Kasumi-1 (cell line): ENCODE results near the gene RPL3.

Experiments
- DNase-seq, 2 experiments: peaks; one replicate each; lab custom pipeline; 2025; lab: John Stamatoyannopoulos, UW

The RPL3 gene

GRCh38 chr22:39317084-39317774 lies 2.2 kb downstream of the RPL3 start:
- no peak for DNase-seq

DNA sequence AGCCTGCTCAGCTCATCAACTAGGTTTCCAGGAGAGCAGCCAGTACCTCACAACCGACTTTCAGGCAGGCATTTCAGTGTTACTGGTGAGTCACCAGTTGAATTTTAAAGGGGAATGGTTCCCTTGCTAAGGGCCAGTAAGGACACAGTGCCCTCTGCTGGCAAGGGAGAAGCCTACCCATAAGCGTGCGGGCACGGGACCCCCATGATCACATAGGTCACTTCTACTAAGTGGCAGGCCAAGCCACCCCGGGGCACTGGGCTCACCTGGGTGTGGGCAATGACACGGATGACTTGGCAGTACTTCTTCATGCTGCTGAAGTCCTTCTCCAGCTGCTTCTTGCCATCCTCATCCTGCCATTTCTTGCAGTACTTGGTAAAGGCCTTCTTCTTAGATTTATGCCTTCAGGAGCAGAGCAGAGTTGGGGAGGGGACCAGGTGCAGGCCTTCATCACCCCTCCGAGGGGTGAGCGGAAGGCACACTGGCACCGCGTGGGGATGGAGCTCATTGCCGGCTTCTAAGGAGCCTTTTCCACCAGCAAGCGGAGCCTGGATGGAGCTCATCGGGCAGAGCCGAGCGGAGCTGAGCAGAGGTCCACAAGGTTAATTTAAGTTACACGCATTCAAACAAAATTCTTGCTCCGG lies 2.9 kb downstream of the RPL3 start:
- peak; percentile 85 to 88 for DNase-seq

DNA sequence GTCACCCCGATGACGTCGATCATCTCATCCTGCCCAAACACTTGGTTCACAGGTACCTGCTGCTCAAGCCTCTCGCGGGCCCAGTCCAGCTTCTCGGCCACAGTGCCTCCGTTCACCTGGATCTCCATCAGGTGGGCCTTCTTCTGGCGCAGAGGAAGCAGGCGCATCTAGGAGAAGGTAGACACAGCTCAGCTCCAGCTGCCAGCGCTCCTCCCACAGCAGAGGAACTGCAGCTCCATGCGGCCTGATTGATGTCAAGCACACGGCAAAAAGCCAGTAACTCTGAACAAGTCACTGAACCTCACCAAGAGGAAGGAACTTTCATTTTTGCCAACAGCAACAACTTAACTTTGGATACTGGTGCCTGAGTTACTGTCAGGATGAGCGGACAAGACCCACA lies 4.0 kb downstream of the RPL3 start:
- DNase-seq = no peak

GRCh38 chr22:39314251-39314971 lies 5.0 kb downstream of the RPL3 start:
- no peak for DNase-seq

- DNase-seq = no peak
Measured at GRCh38 chr22:39313258-39314001, 6.0 kb downstream of the RPL3 start.

- no peak for DNase-seq
Measured at GRCh38 chr22:39312410-39312809, 7.0 kb downstream of the RPL3 start.

DNA sequence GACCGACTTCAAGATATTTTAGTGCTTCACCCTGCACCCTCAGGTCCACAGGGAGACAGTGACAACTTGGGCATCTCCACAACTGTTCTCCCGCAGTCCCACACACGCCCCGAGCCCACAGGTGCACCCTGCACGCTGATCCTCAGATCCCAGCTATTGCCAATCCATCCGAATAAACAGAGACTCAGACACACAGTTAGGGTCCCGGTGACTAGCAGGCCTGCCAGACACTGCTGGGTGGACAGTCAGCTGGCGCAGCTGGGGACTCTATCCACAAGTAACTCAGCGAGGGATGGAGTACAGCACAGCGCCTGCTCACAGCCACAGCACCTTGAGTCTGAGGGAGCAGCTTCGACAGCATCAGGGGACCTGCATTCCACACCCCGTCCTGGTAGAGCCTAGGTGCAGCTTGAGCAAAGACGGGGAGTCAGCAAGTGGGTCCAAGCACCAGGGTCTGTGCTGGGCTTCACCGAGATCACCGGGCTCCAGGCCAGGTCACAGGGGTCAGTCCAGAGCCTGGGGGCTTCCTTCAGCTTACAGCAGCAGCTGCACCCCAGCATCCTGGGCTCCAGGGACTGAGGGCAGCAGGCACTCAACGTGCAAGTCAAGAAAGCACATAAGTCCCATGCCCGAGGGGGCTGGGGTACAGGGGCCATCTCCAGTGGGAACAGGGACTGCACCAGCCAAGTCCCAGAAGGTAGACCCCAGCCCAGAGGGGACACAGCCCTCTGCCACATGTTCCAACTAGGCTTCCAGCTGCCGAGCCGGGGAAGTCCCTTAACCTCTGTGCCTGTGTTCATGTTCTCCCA lies 7.6 kb downstream of the RPL3 start:
- no peak for DNase-seq

DNA sequence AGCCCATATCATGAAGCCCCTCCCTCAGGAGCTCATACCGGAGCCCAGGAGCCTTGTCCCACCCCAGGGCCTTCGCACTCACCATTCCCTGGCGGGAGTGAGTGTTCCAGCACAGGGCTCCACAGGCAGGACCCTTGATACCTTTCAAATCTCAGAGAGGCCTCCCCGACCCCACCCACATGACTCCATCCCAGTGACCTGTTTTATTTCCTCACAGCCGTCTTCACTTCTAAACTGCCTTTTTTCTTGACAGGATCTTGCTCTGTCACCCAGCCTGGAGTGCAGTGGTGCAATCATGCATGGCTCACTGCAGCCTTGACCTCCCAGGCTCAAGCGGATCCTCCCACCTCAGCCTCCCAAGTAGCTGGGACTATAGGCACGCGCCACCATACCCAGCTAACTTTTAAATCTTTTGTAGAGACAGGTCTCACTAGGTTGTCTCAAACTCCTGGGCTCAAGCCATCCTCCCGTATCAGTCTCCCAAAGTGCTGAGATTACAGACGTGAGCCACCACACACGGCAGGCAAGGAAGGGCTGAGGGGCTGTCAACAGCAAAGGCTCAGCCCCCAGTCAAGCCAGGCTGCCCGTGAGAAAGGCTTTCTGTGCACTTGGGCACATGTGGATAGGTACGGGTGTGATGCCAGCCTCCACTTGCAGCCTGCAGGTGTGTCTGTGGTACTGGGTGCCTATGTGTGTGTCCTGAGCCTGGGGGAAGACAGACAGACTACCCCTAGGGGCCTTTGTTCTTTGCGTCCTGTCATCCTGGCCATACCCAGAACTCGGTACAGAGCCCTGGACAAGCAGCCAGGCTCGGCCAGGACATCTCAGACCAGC lies 9.3 kb downstream of the RPL3 start:
- DNase-seq = no peak

DNA sequence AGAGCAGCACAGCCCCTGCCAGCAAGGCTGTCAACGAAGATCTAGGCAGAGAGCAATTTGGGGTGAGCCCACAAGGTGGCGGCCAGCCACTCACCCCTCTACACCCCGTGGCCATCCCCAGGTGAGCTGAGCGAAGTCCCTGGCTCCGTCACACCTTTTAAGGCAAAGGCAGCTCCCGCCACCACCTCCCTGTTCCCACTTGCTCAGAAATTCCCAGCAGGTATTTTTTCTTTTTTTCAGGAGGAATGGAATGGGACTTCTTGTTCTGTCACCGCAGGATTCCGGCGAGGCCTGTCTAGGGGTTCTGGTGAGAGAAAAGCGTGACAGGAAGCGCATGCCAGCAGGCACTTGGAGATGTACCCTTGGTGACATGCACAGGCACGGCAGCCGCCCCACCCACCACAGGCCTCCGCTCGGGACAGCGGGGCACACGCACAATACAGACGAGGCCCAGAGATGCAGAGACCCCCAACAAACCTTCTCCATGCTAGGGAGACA lies 10.0 kb downstream of the RPL3 start:
- no peak for DNase-seq

- no peak for DNase-seq
Measured at GRCh38 chr22:39308614-39309363, 10.6 kb downstream of the RPL3 start.

DNA sequence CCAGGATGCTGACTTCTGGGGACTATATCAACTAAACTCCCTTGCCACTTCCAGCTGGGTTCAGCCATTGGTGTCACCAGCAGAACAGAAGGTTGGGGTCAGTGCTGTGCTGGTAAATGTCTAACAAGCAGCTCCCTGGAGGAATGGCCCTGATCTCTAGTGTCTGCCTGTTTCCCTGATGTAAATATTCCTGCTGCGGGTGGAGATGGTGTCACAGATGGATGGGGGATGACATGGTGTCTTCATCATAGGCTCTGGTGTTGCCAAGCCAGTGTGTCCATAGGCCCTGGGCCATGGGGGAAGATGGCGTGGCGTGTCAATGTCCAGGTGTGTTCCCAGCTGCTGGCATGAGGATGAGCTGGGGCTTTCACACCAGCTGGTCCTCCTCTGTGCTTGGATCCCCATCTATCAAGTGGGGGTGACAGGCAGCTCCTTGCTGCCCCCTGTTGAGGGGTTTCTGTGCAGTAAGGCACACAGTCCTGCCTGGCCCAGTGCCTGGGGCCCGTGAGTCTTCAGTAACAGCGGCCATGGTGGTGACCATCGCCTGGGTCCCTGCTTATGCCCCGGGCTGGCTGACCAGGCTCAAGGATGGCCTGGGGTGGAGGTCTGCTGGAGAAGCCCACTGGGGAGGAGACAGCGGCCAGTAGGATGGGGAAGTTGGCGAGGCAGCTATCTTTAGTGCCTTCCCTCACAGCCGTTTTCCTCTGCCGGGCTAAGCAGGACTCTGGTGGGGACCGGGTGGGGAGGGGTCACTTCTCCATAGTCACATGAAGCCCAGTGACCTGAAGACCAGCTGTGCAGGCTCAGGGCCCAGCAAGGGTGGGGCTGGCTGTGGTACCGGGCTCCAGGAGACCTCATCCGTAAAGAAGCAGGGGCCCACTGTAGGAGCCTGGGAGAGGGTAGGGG lies 12.7 kb downstream of the RPL3 start:
- DNase-seq = peak in 1 of 2 experiments; percentile 39

- no peak for DNase-seq
Measured at GRCh38 chr22:39303892-39304671, 15.3 kb downstream of the RPL3 start.

DNA sequence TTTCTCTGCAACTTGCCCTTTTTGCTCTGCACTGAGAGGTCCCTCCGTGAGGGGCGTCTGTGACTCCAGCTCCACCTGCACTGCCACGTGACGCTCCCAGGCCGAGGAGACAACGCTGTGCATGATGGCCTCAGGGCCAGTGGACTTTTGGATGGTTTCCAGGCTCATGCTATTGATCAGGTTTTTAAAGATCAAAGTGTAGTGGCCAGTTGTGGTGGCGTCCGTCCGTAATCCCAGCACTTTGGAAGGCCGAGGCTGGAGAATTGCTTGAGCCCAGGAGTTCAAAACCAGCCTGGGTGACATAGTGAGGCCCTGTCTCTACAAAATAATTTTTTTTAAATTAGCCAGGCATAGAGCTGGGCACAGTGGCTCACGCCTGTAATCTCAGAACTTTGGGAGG lies 16.1 kb downstream of the RPL3 start:
- no peak for DNase-seq

- DNase-seq = no peak
Measured at GRCh38 chr22:39302431-39302960, 16.9 kb downstream of the RPL3 start.

- no peak for DNase-seq
Measured at GRCh38 chr22:39301926-39302325, 17.5 kb downstream of the RPL3 start.

DNA sequence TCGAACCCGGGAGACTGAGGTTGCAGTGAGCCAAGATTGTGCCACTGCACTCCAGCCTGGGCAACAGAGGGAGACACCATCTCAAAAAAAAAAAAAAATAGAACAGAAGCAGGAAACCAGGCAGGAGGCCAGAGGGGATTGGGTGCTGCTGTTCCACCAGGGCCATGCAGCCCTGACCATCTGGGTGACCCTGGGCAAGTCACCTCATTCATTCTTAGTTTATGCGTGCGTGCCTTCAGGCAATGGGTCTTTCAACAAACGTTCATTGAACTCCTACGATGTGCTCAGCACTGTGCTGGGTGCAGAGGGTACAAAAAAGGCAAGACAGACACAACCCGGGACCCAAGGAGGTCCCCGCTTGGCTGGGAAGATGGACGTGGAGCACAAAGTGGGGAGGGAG lies 18.3 kb downstream of the RPL3 start:
- DNase-seq = no peak

GRCh38 chr22:39300186-39300830 lies 19.1 kb downstream of the RPL3 start:
- DNase-seq = peak; percentile 58 to 68
